GM19324 (cell line): ENCODE data around the gene KCTD3.

Experiments used
- ATAC-seq: cut with Tn5 transposase; IDR thresholded peaks from one replicate; pipeline ENCODE4 v1.9.1; 2021; ENCODE audit warnings: mild to moderate bottlenecking, moderate library complexity; ENCODE audit not compliant: unreplicated experiment, low FRiP score

KCTD3 gene

GRCh38 chr1:215566556-215567490 is at the start of gene KCTD3:
KCTD3 (plus strand) TSS chr1:215567304; CDS start chr1:215567686, 382 bp downstream.
- peak; percentile 72 for ATAC-seq

GRCh38 chr1:215517441-215517891 is 49.6 kb upstream of the KCTD3 start:
- ATAC-seq, result no peak

GRCh38 chr1:215518594-215518993 is 48.5 kb upstream of the KCTD3 start:
- no peak for ATAC-seq

- ATAC-seq, result no peak
Observed at GRCh38 chr1:215521279-215521678, 45.8 kb upstream of the KCTD3 start.

GRCh38 chr1:215523128-215523861 is 43.8 kb upstream of the KCTD3 start:
- ATAC-seq, result no peak

GRCh38 chr1:215523906-215524305 is 43.2 kb upstream of the KCTD3 start:
- ATAC-seq, result no peak

- ATAC-seq, result no peak
Observed at GRCh38 chr1:215526147-215526845, 40.8 kb upstream of the KCTD3 start.

- no peak for ATAC-seq
Observed at GRCh38 chr1:215526846-215527151, 40.3 kb upstream of the KCTD3 start.

GRCh38 chr1:215529111-215529510 is 38.0 kb upstream of the KCTD3 start:
- ATAC-seq, result peak; percentile 98

- no peak for ATAC-seq
Observed at GRCh38 chr1:215529571-215529970, 37.5 kb upstream of the KCTD3 start.

- ATAC-seq, result no peak
Observed at GRCh38 chr1:215530401-215530984, 36.6 kb upstream of the KCTD3 start.

- no peak for ATAC-seq
Observed at GRCh38 chr1:215539803-215540570, 27.1 kb upstream of the KCTD3 start.

GRCh38 chr1:215542301-215542700 is 24.8 kb upstream of the KCTD3 start:
- no peak for ATAC-seq

- peak; percentile 97 for ATAC-seq
Observed at GRCh38 chr1:215543191-215543606, 23.9 kb upstream of the KCTD3 start.

GRCh38 chr1:215543806-215544205 is 23.3 kb upstream of the KCTD3 start:
- ATAC-seq, result no peak

GRCh38 chr1:215544566-215544965 is 22.5 kb upstream of the KCTD3 start:
- no peak for ATAC-seq

- no peak for ATAC-seq
Observed at GRCh38 chr1:215545096-215545495, 22.0 kb upstream of the KCTD3 start.

GRCh38 chr1:215547011-215547410 is 20.1 kb upstream of the KCTD3 start:
- ATAC-seq, result no peak

- no peak for ATAC-seq
Observed at GRCh38 chr1:215551806-215552205, 15.3 kb upstream of the KCTD3 start.

GRCh38 chr1:215554865-215555264 is 12.2 kb upstream of the KCTD3 start:
- no peak for ATAC-seq
